ENCODE data around the gene LRRC14B.

LRRC14B gene

GRCh38 chr5:176296-176823 lies 14.9 kb upstream of the LRRC14B start:
- no peak for DNase-seq

GRCh38 chr5:178110-178509 lies 13.2 kb upstream of the LRRC14B start:
- DNase-seq: no peak

GRCh38 chr5:179401-179800 lies 11.9 kb upstream of the LRRC14B start:
- DNase-seq: no peak

- no peak for DNase-seq
Observed at GRCh38 chr5:180286-180918, 10.9 kb upstream of the LRRC14B start.

- no peak for DNase-seq
Observed at GRCh38 chr5:181160-181559, 10.1 kb upstream of the LRRC14B start.

GRCh38 chr5:181566-181965 lies 9.7 kb upstream of the LRRC14B start:
- no peak for DNase-seq

GRCh38 chr5:182126-182525 lies 9.2 kb upstream of the LRRC14B start:
- DNase-seq: no peak

GRCh38 chr5:184471-184870 lies 6.8 kb upstream of the LRRC14B start:
- no peak for DNase-seq

GRCh38 chr5:185095-186070 lies 5.9 kb upstream of the LRRC14B start:
- no peak for DNase-seq

GRCh38 chr5:186091-187041 lies 4.9 kb upstream of the LRRC14B start:
- no peak for DNase-seq

- DNase-seq: no peak
Observed at GRCh38 chr5:187042-187431, 4.3 kb upstream of the LRRC14B start.

- no peak for DNase-seq
Observed at GRCh38 chr5:187617-188451, 3.5 kb upstream of the LRRC14B start.

- peak; percentile 86 for DNase-seq
Observed at GRCh38 chr5:188488-189481, 2.5 kb upstream of the LRRC14B start.

GRCh38 chr5:189486-189885 lies 1.8 kb upstream of the LRRC14B start:
- DNase-seq: no peak

GRCh38 chr5:189976-190365 lies 1.3 kb upstream of the LRRC14B start:
- no peak for DNase-seq

- DNase-seq: no peak
Observed at GRCh38 chr5:190366-191035, 794 bp upstream of the LRRC14B start.

- no peak for DNase-seq
Observed at GRCh38 chr5:191949-192690, 825 bp downstream of the LRRC14B start.

- no peak for DNase-seq
Observed at GRCh38 chr5:192691-192969, 1.3 kb downstream of the LRRC14B start.
